H1 (cell line): ENCODE data around the gene GAN. TPM values are rescaled to one million over a fixed set of nuclear protein-coding genes. Genes with fewer than 3 reads are reported as not detected.

Experiments used
- CTCF ChIP-seq, 3 experiments: IDR thresholded peaks; 1 replicate in 2 of 3; 2 replicates in 1 of 3; pipeline versions ENCODE4 v1.5.1 to v1.6.1; 2011; ENCODE audit warnings: low read length in 3 of 3, mild to moderate bottlenecking in 3 of 3, inconsistent platforms in 2 of 3, low read depth in 1 of 3, moderate library complexity in 1 of 3; ENCODE audit not compliant: insufficient read depth in 1 of 3; ENCODE audit errors: control extremely low read depth in 1 of 3
- KDM1A ChIP-seq: fragments of 200-600, 300-600 bp; sonication (generic); IDR thresholded peaks from 2 replicates; pipeline ENCODE4 v1.7.1; 2016; ENCODE audit warnings: mild to moderate bottlenecking, low read length, borderline replicate concordance
- POLR2AphosphoS5 ChIP-seq: IDR thresholded peaks from 2 replicates; pipeline ENCODE4 v1.6.1; 2011; ENCODE audit warnings: low read depth, low read length
- RBBP5 ChIP-seq: IDR thresholded peaks from 2 replicates; pipeline ENCODE4 v1.7.1; 2012; ENCODE audit warnings: low read depth, mild to moderate bottlenecking, inconsistent platforms, low read length, moderate library complexity, borderline replicate concordance
- SP4 ChIP-seq: IDR thresholded peaks from 2 replicates; pipeline ENCODE4 v1.6.1; 2012; ENCODE audit warnings: low read length, inconsistent platforms
- polyA plus RNA-seq, 7 experiments: library from polyadenylated mRNA; depleted of rRNA in 3 of 7; stranded (reverse) in 5 of 7; unstranded in 2 of 7; fragments of >200 nt in 5 of 7; fragments of 200-250 nt in 2 of 7; gene quantifications; 1 replicate in 5 of 7; 2 replicates in 1 of 7; 4 replicates in 1 of 7; pipeline versions ENCODE4 v1.2.1 to v1.2.3, GENCODE V29; 2011 to 2013; ENCODE audit warnings: missing spikeins in 2 of 7, mixed read lengths in 2 of 7
- total RNA-seq: library from RNA; stranded (reverse); fragmentation: NEBNext Ultra II Directional; extraction: Animal tissue kit (Norgen Biotek cat#: 25700); gene quantifications from 2 replicates; pipeline ENCODE4 v1.2.1, GENCODE V29; 2021

Gene GAN
- total and polyA plus RNA-seq, 2 of the 8 experiments (the other 6 are each of a cell fraction or from before 2014, with no cell fraction given), result 4.5 to 23.9 TPM

DNA sequence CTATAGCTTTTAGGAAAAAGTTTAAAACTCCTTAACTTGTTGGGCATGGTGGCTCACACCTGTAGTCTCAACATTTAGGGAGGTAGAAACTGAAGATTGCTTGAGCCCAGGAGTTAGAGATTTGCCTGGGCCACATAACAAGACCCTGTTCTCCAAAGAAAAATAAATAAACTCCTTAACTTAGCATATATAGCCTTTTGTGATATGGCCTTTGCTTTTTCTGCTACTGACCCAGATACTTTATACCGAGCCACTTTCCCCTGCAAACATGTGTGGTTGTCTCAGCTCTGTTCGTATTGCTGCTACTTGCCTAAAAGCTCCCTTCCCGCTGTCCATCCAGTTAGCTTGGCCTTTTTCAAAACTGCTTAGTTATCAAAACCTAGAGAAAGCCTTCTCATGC is 51.0 kb downstream of the GAN start (continued):
- TF ChIP-seq CTCF (IDR thresholded peaks at IDR 0.05; ENCODE audit: control extremely low read depth in 1 of 3, insufficient read depth in 1 of 3, low read depth in 1 of 3, low read length in 3 of 3), result no peak
- TF ChIP-seq RBBP5, result no peak
- no peak for TF ChIP-seq KDM1A
- no peak for TF ChIP-seq SP4
- no peak for TF ChIP-seq POLR2AphosphoS5
